PC-3 (cell line): ENCODE measurements around the gene CPA1. TPM values are rescaled to one million over a fixed set of nuclear protein-coding genes. Genes with fewer than 3 reads are reported as not detected.

ENCODE experiments used
- ATAC-seq: fragments of 200-7000 bp; cut with Tn5 transposase; 2 replicates; pipeline ENCODE4 v1.9.1; 2020; ENCODE audit warnings: mild to moderate bottlenecking, moderate library complexity
- BruUV-seq: library from RNA; stranded (reverse); fragments of 400-500 nt; replicated peaks from 2 replicates; lab custom pipeline; 2021; lab: Mats Ljungman, UMichigan
- CTCF ChIA-PET: fragments of 300-600 bp; sonication (Branson Sonifier 250); formaldehyde crosslinking; loops from one replicate; lab custom pipeline; 2022; ENCODE audit warnings: antibody characterized with exemption; lab: Charles Lee
- POLR2A ChIA-PET: fragments of 300-600 bp; sonication (Branson Sonifier 250); formaldehyde crosslinking; loops from one replicate; lab custom pipeline; 2022; ENCODE audit warnings: antibody characterized with exemption; ENCODE audit not compliant: unreplicated experiment; lab: Charles Lee
- DNase-seq: peaks from one replicate; pipeline ENCODE4 v3.0.0-alpha.2; 2015
- H2AFZ ChIP-seq: fragments of 300-600 bp; sonication (generic); 2 replicates; pipeline ENCODE4 v1.6.0; 2016; ENCODE audit warnings: antibody characterized with exemption, low read length
- H3F3A ChIP-seq: fragments of 300-600 bp; sonication (generic); one replicate; pipeline ENCODE4 v1.6.0; 2017; ENCODE audit warnings: antibody characterized with exemption, low read length, control low read depth, mild to moderate bottlenecking; ENCODE audit not compliant: unreplicated experiment
- H3K27ac ChIP-seq: fragments of 300-600 bp; sonication (generic); 2 replicates; pipeline ENCODE4 v1.5.1; 2016; ENCODE audit warnings: mild to moderate bottlenecking, low read length
- H3K27me3 ChIP-seq: fragments of 300-600 bp; sonication (generic); 2 replicates; pipeline ENCODE4 v1.6.1; 2016; ENCODE audit warnings: low read length, mixed read lengths
- H3K36me3 ChIP-seq: fragments of 300-600 bp; sonication (generic); 2 replicates; pipeline ENCODE4 v1.6.1; 2016; ENCODE audit warnings: low read depth, mixed run types, low read length, mixed read lengths
- H3K4me1 ChIP-seq: fragments of 300-600 bp; sonication (generic); 2 replicates; pipeline ENCODE4 v1.5.1; 2016; ENCODE audit warnings: low read length; ENCODE audit not compliant: insufficient read depth
- H3K4me2 ChIP-seq: fragments of 300-600 bp; sonication (generic); 2 replicates; pipeline ENCODE4 v1.6.0; 2016; ENCODE audit warnings: low read length
- H3K4me3 ChIP-seq: fragments of 300-600 bp; sonication (generic); 2 replicates; pipeline ENCODE4 v1.5.1; 2016; ENCODE audit warnings: mild to moderate bottlenecking, low read length, mixed read lengths
- H3K79me2 ChIP-seq: fragments of 300-600 bp; sonication (generic); 2 replicates; pipeline ENCODE4 v1.6.1; 2017; ENCODE audit warnings: low read length, mixed read lengths
- H3K9ac ChIP-seq: fragments of 300-600 bp; sonication (generic); 2 replicates; pipeline ENCODE4 v1.6.0; 2016; ENCODE audit warnings: mild to moderate bottlenecking, low read length
- H3K9me2 ChIP-seq: fragments of 300-600 bp; sonication (generic); replicated peaks from 2 replicates; pipeline ENCODE4 v1.6.1; 2016; ENCODE audit warnings: mixed run types, low read length, mixed read lengths
- H3K9me3 ChIP-seq: fragments of 300-600 bp; sonication (generic); 2 replicates; pipeline ENCODE4 v1.6.1; 2016; ENCODE audit warnings: low read length, mixed read lengths
- H4K20me1 ChIP-seq: fragments of 300-600 bp; sonication (generic); 2 replicates; pipeline ENCODE4 v1.6.1; 2016; ENCODE audit warnings: low read length, mixed read lengths
- CTCF ChIP-seq: fragments of 300-600 bp; sonication (generic); conservative IDR thresholded peaks from 2 replicates; pipeline ENCODE4 v1.5.1; 2017; ENCODE audit warnings: antibody characterized with exemption, low read depth, mild to moderate bottlenecking, low read length
- EZH2 ChIP-seq: fragments of 300-600 bp; sonication (generic); IDR thresholded peaks from one replicate; pipeline ENCODE4 v1.6.1; 2017; ENCODE audit warnings: antibody characterized with exemption, mild to moderate bottlenecking, low read length; ENCODE audit not compliant: unreplicated experiment
- EZH2phosphoT487 ChIP-seq: fragments of 300-600 bp; sonication (generic); IDR thresholded peaks from 2 replicates; pipeline ENCODE4 v1.6.1; 2018; ENCODE audit warnings: mild to moderate bottlenecking, antibody characterized with exemption, low read length, borderline replicate concordance
- intact Hi-C: fragments of 100-400 bp; cut with micrococcal nuclease; formaldehyde crosslinking; loops from 2 replicates; pipeline ENCODE4 v1.9.0; 2023
- total RNA-seq: library from RNA; depleted of rRNA; stranded (reverse); fragments of >200 nt; gene quantifications from 2 replicates; pipeline ENCODE4 v1.2.3, GENCODE V29; 2014

The CPA1 gene
- total RNA-seq, 1 experiment from 2014 or later, result not detected

- no peak for DNase-seq
- H3K4me2 ChIP-seq, result no peak overlapping the region
- no peaks in the 10 kb centered on the region for H3F3A ChIP-seq
- H3K79me2 ChIP-seq, result no peaks in the 10 kb centered on the region
- H4K20me1 ChIP-seq, result no peaks in the 10 kb centered on the region
- no peaks in the 10 kb centered on the region for H3K36me3 ChIP-seq
- no peak for ATAC-seq
- H3K9ac ChIP-seq, result no peak overlapping the region
- H3K9me3 ChIP-seq, result no peaks in the 10 kb centered on the region
- intact Hi-C loops, result no loop called here
- H3K27ac ChIP-seq, result no peak overlapping the region
- no peak overlapping the region for H2AFZ ChIP-seq
- no peaks in the 10 kb centered on the region for H3K27me3 ChIP-seq
- ChIA-PET POLR2A (no interaction called here), CTCF (no interaction called here)
- H3K9me2 ChIP-seq, result no peaks in the 10 kb centered on the region
- no peak overlapping the region for H3K4me3 ChIP-seq
- H3K4me1 ChIP-seq, result peaks cover 20% of the 10 kb centered on the region
- no peak for TF ChIP-seq CTCF
- TF ChIP-seq EZH2, result no peak
- no peak for TF ChIP-seq EZH2phosphoT487
- BruUV-seq, result no TSS peak
These were observed 11.1 kb upstream of the CPA1 start for GRCh38 chr7:130369110-130369711.

- no peaks in the 10 kb centered on the region for H3F3A ChIP-seq
- no peak overlapping the region for H3K4me3 ChIP-seq
- H3K36me3 ChIP-seq, result no peaks in the 10 kb centered on the region
- no peak overlapping the region for H2AFZ ChIP-seq
- no peak overlapping the region for H3K9ac ChIP-seq
- ATAC-seq, result no peak
- ChIA-PET CTCF (no interaction called here), POLR2A (no interaction called here)
- DNase-seq, result no peak
- no peaks in the 10 kb centered on the region for H3K9me3 ChIP-seq
- no TSS peak for BruUV-seq
- no peak overlapping the region for H3K27ac ChIP-seq
- intact Hi-C loops, result no loop called here
- no peak overlapping the region for H3K4me2 ChIP-seq
- H3K9me2 ChIP-seq, result no peaks in the 10 kb centered on the region
- H4K20me1 ChIP-seq, result no peaks in the 10 kb centered on the region
- H3K27me3 ChIP-seq, result no peaks in the 10 kb centered on the region
- H3K4me1 ChIP-seq, result peaks cover 14% of the 10 kb centered on the region
- no peak for TF ChIP-seq EZH2
- no peaks in the 10 kb centered on the region for H3K79me2 ChIP-seq
These were observed 10.3 kb upstream of the CPA1 start for GRCh38 chr7:130369831-130370550.

- intact Hi-C loops, result no loop called here
- CTCF ChIA-PET, result interaction anchor here (0.7 kb wide), 1 partner anchor 135 kb away, joined by 7 read pairs; no protein-coding TSS in a partner anchor
- BruUV-seq, result no TSS peak
- Histone ChIP-seq H3K79me2 (no peaks in the 10 kb centered on the region), H3K9ac (no peak overlapping the region), H3K4me3 (no peak overlapping the region), H3K36me3 (no peaks in the 10 kb centered on the region), H3K9me2 (no peaks in the 10 kb centered on the region), H4K20me1 (no peaks in the 10 kb centered on the region), H3K4me2 (no peak overlapping the region), H3F3A (no peaks in the 10 kb centered on the region), H3K27ac (no peak overlapping the region), H3K27me3 (no peaks in the 10 kb centered on the region), H2AFZ (no peak overlapping the region), H3K4me1 (peaks cover 8% of the 10 kb centered on the region), H3K9me3 (no peaks in the 10 kb centered on the region)
- ATAC-seq (no peak), DNase-seq (no peak)
- POLR2A ChIA-PET, result no interaction called here
- TF ChIP-seq EZH2 (no peak), EZH2phosphoT487 (no peak), CTCF (no peak)
These were observed 9.2 kb upstream of the CPA1 start for GRCh38 chr7:130371046-130371445.
